HCEC 1CT (cell line): ENCODE measurements around the gene CHN1.

Source experiments
- DNase-seq: peaks from one replicate; pipeline ENCODE4 v3.0.0-alpha.2; 2017

Gene CHN1

DNA sequence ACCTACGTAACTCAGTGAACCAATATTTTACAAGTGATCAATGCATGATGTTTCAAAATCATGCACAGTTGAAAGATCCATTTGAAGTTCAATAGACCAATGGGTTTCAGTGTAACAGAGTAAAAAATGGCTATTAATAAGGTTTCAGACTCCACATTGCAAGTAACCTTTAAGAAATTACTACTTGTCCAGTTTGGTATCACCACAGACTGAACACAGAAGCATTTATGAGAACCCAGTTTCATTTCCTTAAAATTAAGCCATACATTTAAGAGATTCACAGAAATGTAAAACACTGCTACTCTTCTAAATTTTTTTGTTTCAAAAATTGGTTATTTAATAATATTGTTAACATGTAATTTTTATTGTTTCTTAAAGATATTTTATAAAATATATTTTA, 142.0 kb downstream of the CHN1 start:
- no peak for DNase-seq

GRCh38 chr2:174859563-174860169, 145.5 kb downstream of the CHN1 start:
- DNase-seq = no peak

DNA sequence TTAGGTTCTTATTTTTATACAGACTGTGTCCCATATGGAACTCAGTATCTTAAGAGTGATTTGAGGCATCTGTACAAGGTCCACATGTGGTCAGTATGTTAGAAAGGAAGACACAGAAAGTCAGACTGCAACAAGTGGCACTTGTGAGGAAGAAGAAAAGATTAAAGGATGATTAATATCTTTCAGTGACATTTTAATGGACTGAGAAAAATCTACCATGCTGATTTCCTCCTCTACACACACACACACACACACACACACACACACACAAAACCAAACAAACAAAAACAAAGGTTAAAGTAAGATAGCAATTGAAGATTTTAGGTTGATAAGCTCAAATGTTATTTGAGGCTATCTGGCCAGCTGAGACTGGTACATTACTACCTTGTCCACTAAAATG, 146.4 kb downstream of the CHN1 start:
- no peak for DNase-seq

- DNase-seq = no peak
These were observed 148.7 kb downstream of the CHN1 start for GRCh38 chr2:174856447-174856846.

GRCh38 chr2:174846941-174847938, 157.9 kb downstream of the CHN1 start:
- peak; percentile 99 for DNase-seq

GRCh38 chr2:174846218-174846617, 159.0 kb downstream of the CHN1 start:
- no peak for DNase-seq

DNA sequence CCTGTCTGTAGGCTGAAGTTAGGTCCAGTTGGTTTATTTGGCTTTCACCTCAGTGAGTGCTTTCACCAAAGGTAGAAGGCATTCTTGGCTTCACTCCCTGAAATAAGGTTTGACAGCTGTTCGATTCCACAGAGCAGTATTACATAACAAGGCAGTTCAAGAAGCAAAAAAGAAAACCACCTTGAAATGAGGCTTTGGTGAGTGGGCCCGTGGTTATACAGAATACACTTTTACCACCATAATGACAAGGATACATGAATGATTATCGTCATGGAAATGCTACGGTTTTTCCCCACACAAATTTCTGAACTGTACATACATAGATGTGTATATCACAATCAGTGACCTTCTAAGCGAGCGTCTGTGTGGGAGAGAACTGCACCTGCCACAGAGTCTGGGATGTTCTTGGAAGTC, 160.9 kb downstream of the CHN1 start:
- no peak for DNase-seq

DNA sequence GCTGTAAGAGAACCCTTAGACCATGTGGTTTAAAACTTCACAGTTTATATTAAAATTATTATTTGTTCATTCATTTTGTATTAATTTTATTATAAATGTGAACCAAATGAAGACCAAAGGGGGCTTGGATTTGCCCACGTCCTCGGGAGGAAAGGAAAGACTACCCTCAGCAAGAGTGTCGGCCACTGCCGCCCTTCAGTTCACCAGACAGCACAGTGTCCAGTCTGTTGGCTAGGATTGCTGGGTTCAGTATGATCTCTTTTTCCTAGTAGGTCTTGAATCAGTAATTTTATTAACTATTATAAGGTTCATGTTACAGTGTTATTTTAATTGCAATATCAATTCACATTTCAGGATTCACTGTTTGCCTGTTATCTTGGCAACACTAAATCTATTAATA, 162.7 kb downstream of the CHN1 start:
- DNase-seq = no peak

DNA sequence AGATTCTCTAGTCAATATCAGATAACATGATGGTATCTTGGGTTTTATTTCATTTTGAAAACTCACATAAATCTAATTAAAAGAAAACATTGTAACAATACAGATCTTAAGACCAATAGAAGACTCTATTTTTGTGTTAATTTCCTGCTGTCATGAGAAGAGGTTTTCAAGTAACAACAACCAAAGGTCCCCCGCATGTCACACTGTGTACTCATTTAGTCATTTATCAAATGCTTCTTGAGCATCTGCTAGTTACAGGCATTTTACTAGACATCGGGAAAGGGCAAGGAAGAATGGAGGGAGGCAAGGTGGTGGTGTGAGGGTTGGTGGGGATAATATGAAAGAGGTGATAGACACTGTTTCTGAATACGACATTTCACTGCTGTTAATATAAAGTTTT, 163.2 kb downstream of the CHN1 start:
- no peak for DNase-seq

- no peak for DNase-seq
These were observed 163.8 kb downstream of the CHN1 start for GRCh38 chr2:174841350-174841749.

DNA sequence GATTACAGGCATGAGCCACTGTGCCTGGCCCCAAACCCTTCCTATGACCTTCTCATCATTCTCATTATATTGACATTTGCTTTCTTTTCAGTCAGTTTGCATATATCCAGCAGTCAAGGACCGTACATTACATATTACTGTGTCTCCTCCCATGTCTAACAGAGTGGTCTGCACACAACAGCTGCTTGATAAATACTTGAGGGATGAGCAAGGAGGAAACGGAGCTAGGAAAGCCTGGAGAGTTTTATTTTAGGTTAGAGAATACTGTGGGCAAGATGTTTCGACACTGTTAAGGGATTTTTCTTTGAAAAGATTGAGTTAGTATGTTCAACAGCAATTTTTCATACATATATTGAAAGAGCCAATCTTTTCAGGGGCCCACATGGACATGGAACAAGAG, 164.7 kb downstream of the CHN1 start:
- peak; percentile 90 for DNase-seq

DNA sequence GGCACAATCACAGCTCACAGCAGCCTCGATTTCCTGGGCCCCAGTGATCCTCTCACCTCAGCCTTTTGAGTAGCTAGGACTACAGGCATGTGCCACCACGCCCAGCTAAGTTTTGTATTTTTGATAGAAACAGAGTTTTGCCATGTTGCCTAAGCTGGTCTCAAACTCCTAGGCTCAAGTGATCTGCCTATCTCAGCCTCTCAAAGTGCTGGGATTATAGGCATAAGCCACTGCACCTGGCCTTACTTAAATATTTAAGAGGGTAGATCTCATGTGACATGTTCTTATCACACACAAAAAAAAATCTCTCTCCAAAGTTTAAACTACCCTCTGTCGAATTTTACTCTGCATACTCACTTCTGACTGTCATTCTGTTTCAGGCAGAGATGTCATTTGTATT, 165.5 kb downstream of the CHN1 start:
- DNase-seq = no peak

DNA sequence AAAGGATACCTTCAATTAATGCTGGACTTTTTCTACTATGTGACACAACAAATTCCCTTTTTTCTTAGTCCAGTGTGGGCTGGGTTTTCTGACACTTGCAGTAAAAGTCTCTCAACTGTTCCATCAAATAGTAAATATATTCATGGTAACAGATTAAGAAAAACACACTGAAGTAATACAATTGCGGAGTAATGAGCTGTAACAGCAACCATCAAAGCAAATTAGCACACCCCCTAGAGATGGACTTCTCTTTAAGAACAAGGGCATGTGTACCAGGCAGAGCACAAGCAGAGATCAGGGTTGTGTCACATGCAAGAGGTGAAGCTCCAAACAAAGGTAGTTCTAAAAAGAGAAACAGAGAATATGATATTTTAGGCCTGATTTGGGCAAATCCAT, 168.2 kb downstream of the CHN1 start:
- no peak for DNase-seq

- DNase-seq = peak; percentile 96
These were observed 168.7 kb downstream of the CHN1 start for GRCh38 chr2:174836377-174836994.

DNA sequence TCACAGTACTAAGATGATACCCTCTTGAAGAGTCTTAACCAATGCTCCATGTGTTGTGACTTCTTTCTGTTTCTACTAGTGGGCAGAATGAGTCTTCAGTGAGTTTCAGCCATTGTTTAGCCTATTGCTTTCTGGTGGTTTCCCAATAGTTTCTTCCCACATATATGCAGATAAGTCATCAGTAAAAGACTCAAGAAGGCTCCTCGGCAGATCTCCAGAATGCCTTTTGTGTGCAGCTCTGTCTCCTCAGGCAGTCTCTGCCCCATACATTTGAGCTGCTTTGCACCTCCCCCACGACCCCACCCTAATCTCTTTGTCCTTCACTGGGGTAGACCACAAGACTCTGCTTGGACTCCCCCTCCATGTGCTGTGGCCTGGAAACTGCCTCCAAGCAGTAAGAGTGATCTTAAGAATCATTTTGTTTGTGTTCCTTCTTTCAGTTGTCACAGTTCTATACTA, 169.4 kb downstream of the CHN1 start:
- DNase-seq = peak; percentile 96

DNA sequence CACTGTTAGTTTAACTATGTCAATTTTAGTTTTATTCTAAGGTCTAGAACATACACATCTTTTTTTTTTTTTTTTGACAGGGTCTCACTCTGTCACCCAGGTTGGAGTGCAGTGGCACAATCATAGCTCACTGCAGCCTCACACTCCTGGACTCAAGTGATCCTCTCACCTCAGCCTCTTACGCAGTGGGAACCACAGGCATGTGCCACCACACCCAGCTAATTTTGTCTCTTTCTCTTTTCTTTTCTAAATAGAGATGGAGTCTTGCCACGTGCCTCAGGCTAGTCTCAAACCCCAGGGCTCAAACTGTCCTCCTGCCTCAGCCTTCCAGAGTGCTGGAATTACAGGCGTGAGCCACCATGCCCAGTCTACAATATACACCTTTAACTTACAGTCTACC, 171.4 kb downstream of the CHN1 start:
- DNase-seq = no peak

DNA sequence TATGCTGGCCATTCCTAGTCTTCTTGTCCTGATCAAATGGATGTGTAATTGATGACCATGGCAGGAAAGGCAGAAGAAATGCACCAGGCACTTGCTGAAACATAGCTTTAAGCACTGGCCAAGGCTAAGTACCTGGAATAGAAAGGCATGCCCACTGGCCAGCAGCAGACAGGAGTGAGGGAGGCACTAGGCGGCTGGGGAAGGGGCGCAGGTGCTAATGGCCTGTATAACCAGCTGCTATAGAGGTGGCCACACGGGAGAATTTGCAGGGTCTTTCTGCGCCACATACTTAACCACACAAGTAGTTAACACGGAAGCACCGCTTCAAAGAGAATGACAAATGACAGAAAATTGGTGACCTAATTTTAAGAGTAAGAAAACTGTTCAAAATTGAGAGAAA, 174.6 kb downstream of the CHN1 start:
- DNase-seq = no peak

DNA sequence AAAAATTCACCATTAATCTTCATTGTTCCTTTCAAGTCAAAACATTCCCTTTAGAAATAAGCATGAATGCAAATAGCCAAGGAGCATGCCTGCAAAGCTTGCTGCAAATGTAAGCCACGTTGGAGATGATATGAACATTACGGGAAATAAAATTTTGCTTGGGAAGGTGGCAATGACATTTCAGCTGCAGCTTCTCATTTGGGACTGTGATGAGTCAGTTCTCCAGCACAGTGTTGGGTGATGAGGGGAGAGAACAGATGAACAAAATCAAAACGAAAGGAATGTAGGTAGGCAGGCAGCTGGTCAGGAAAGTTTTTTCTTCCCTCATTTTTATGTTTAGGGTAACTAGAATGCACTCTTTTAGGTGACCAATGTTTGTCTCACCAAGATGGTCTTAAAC, 175.6 kb downstream of the CHN1 start:
- DNase-seq = no peak

DNA sequence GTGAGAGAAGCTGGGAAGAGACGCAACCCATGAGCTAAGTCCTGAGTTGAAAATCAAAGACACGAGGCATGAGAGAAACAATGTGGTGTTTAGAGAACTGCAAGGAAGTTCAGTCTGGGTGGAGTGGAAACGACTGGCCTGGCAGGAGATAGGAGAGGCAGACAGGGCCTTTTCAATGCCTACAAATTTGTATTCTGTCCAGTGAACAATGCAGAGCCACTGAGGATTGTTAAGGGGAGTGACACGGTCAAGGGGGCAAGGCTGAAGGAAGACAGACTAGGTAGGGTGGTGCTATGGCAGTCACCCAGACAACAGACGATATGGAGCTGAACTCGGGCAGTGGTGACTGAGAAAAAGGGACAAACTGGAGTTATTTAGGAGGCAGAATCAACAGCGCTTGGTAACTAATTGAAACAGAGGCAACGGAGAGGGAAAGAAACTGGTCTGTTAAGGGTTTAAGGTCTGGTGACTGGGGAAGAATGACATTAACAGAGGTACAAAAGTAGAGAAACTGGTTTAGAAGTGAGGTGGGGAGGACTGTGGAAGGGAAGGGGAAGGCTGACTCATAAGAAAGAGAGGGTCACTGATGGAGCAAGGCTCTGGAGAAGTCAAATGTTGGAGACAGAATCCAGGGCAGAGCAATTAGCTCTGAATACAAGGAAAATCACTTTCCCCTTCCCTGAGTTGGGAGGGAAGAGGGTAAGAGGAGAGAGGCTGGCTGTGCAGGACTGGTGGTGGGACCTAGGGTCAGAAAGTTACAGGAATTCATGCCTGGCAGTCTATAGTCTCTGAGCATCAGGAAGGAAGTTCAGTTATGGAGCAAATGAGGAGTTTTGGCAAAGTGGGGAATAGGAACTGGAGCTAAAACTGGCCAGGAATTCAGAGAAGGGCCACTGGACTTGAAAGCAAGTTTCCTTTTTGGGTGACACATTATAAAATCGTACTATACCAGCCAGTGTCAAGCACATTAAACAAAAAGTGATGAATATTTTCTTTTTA, 177.5 kb downstream of the CHN1 start:
- no peak for DNase-seq

- no peak for DNase-seq
These were observed 179.1 kb downstream of the CHN1 start for GRCh38 chr2:174826051-174826450.

GRCh38 chr2:174824068-174824467, 181.1 kb downstream of the CHN1 start:
- DNase-seq = no peak

GRCh38 chr2:174821628-174822027, 183.6 kb downstream of the CHN1 start:
- no peak for DNase-seq

DNA sequence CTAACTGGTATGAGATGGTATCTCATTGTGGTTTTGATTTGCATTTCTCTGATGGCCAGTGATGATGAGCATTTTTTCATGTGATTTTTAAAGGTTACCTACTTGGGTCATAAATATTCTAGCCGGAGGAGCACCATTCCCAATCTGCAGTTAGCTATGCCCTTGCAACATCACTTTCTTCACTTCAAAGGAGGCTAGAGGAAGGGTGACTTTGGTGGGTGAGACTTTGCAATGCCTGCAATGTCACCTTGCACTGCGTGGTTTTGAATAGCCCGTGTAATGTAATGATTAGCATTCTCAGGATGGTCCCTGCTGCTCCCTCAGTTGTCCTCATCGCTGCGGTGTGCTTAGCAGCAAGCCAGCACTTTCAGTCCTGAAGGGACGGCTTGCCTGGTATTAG, 184.8 kb downstream of the CHN1 start:
- no peak for DNase-seq
